GM19397 (cell line): ENCODE results near the gene ZNF644.
"Not testable (repeated sequence)": the region's sequence is repeated elsewhere in the genome, so short reads cannot be mapped to it uniquely, and the experiment has no call there.

Experiments
- ATAC-seq: cut with Tn5 transposase; IDR thresholded peaks from one replicate; pipeline ENCODE4 v1.9.1; 2021; ENCODE audit warnings: mild to moderate bottlenecking, moderate library complexity; ENCODE audit not compliant: unreplicated experiment

The ZNF644 gene

GRCh38 chr1:90936061-90936460 lies 85.8 kb downstream of the ZNF644 start:
- ATAC-seq, result no peak

DNA sequence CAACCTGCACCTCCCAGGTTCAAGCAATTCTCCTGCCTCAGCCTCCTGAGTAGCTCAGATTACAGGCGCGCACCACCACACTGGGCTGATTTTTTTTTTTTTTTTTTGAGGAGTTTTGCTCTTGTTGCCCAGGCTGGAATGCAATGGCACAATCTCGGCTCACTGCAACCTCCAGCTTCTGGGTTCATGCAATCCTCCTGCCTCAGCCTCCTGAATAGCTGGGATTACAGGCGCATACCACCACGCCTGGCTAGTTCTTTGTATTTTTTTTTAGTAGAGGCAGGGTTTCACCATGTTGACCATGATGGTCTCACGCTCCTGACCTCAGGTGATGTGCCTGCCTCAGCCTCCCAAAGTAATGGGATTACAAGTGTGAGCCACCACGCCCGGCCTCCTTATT lies 93.6 kb downstream of the ZNF644 start:
- not testable (repeated sequence) for ATAC-seq

GRCh38 chr1:90927674-90928073 lies 94.2 kb downstream of the ZNF644 start:
- not testable (repeated sequence) for ATAC-seq

GRCh38 chr1:90926971-90927370 lies 94.9 kb downstream of the ZNF644 start:
- ATAC-seq, result no peak

GRCh38 chr1:90925928-90926869 lies 95.6 kb downstream of the ZNF644 start:
- no peak for ATAC-seq

- ATAC-seq, result no peak
Observed at GRCh38 chr1:90924982-90925381, 96.9 kb downstream of the ZNF644 start.

- ATAC-seq, result no peak
Observed at GRCh38 chr1:90922996-90923395, 98.8 kb downstream of the ZNF644 start.

GRCh38 chr1:90922202-90922601 lies 99.6 kb downstream of the ZNF644 start:
- ATAC-seq, result no peak

DNA sequence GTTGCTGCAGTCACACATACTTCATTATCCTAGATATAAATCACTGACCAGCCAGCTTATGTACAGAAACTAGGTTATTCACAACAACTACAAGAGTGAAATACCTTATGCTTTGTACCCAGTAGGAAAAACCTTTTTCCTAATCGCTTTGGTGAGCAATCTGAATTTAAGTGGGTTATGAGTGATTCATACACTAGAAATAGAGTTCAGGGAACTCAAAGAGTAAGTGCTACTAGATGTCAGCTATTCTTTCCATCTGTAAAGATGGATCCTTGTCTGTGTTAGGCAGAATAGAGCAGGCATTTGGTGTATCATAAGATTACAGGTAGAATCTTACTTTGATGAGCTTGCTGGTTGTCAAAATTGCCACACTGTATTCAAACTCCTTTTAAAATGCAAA lies 101.9 kb downstream of the ZNF644 start:
- ATAC-seq, result no peak

DNA sequence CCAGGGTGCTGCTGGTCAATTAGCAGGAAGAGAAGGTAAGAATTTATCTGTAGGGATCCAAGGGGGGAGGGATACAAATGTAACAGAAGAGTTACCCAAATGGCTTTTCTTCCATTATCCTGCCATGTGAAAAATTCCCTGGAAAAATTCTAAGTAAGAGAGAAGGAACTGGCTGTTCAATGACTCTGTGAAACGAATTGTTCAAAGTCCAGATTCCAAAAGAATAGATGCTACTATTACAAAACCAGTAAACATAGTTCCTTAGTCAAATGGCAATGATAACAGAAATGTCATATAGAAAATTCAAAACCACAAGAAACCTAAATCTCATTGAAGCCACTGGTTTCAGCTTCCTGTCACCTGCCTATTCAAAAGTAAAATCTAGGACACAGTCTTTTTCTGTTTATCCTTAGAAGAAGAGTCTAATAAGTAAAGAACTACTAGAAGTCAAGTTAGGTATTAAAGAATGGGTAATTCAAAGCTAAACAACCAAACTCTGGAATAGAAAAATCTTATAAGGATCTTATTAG lies 102.6 kb downstream of the ZNF644 start:
- ATAC-seq, result no peak

GRCh38 chr1:90911353-90911752 lies 110.5 kb downstream of the ZNF644 start:
- no peak for ATAC-seq

GRCh38 chr1:90902672-90903071 lies 119.2 kb downstream of the ZNF644 start:
- no peak for ATAC-seq

- no peak for ATAC-seq
Observed at GRCh38 chr1:90899263-90899662, 122.6 kb downstream of the ZNF644 start.

GRCh38 chr1:90893679-90894078 lies 128.2 kb downstream of the ZNF644 start:
- ATAC-seq, result not testable (repeated sequence)

DNA sequence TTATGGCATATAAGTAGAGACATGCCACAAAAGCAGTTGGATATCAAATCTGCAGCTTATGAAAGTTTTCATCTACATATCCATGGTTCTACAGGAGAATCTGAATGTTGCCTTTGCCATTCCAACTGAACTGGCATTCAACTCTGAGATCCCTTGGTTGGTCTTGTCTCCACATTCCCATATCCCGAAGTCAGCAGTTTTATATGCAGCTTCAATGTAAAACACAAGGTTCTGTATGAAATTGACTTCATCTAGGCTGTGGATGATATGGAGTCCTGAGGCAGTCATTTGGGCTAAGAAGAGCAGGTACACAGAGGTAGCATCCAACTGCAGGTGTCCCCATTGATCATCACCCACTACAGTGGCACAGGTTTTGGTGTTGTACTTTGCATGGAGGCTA lies 129.0 kb downstream of the ZNF644 start:
- not testable (repeated sequence) for ATAC-seq

DNA sequence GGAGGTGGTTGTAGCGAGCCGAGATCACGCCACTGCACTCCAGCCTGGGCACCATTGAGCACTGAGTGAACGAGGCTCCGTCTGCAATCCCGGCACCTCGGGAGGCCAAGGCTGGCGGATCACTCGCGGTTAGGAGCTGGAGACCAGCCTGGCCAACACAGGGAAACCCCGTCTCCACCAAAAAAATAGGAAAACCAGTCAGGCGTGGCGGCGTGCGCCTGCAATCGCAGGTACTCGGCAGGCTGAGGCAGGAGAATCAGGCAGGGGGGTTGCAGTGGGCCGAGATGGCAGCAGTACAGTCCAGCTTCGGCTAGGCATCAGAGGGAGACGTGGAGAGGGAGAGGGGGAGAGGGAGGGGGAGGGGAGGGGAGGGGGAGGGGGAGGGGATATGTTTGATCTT lies 129.6 kb downstream of the ZNF644 start:
- not testable (repeated sequence) for ATAC-seq

DNA sequence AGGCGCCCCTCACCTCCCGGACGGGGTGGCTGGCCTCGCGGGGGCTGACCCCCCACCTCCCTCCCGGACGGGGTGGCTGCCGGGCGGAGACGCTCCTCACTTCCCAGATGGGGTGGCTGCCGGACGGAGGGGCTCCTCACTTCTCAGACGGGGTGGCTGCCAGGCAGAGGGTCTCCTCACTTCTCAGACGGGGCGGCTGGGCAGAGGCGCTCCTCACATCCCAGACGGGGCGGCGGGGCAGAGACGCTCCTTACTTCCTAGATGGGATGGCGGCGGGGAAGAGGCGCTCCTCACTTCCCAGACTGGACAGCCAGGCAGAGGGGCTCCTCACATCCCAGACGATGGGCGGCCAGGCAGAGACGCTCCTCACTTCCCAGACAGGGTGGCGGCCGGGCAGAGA lies 130.1 kb downstream of the ZNF644 start:
- not testable (repeated sequence) for ATAC-seq

GRCh38 chr1:90882221-90882620 lies 139.6 kb downstream of the ZNF644 start:
- ATAC-seq, result no peak

- ATAC-seq, result no peak
Observed at GRCh38 chr1:90881034-90881433, 140.8 kb downstream of the ZNF644 start.

DNA sequence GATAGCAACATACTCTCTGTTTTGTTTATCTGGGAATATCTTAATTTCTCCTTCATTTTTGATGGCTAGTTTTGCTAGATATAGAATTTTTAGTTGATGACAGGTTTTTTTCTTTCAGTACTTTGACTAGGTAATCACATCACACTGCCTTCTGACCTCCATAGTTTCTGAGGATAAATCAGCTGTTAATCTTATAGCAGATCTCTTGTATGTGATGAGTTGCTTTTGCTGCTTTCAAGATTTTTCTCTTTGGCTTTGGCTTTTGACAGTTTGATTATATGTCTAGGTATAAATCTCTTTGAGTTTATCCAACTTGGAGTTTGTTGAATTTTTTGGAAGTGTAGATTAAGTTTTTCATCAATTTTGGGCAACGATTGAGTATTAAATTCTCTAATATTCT lies 142.6 kb downstream of the ZNF644 start:
- ATAC-seq, result no peak

DNA sequence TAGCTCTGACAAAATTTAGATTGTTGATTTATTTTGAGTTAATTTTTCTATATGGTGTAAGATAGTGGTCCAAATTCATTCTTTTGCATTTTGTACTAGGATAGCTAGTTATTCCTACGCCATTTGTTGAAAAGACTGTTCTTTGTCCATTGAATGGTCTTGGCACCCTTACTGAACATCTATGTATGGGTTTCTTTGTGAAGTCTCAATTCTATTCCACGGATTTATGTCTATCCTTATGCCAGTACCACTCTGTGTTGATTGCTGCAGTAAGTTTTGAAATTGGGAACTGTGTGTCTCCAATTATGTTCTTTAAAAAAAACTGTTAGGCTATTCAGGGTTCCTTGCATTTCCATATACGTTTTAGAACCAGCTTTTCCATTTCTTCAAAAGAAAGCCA lies 145.7 kb downstream of the ZNF644 start:
- ATAC-seq, result no peak
